Glutamatergic neuron (in vitro differentiated cells): ENCODE measurements around the gene AFF1. TPM values are rescaled to one million over a fixed set of nuclear protein-coding genes. Genes with fewer than 3 reads are reported as not detected.
"Not testable (repeated sequence)": the region's sequence is repeated elsewhere in the genome, so short reads cannot be mapped to it uniquely, and the experiment has no call there.

Experiments
- DNase-seq: peaks from one replicate; pipeline ENCODE4 v3.0.0; 2022
- H3K27ac Mint-ChIP-seq: one replicate; pipeline ENCODE4 v1.8.0; 2020; ENCODE audit warnings: mild to moderate bottlenecking, mixed read lengths, inconsistent platforms; ENCODE audit not compliant: unreplicated experiment
- H3K27me3 Mint-ChIP-seq: one replicate; pipeline ENCODE4 v1.8.0; 2020; ENCODE audit warnings: mild to moderate bottlenecking, moderate library complexity, mixed read lengths, inconsistent platforms; ENCODE audit not compliant: unreplicated experiment
- H3K36me3 Mint-ChIP-seq: one replicate; pipeline ENCODE4 v1.8.0; 2020; ENCODE audit warnings: mild to moderate bottlenecking, mixed read lengths, inconsistent platforms; ENCODE audit not compliant: unreplicated experiment
- H3K4me1 Mint-ChIP-seq: one replicate; pipeline ENCODE4 v1.8.0; 2020; ENCODE audit warnings: mild to moderate bottlenecking, low read depth, mixed read lengths, inconsistent platforms; ENCODE audit not compliant: unreplicated experiment
- H3K4me3 Mint-ChIP-seq: one replicate; pipeline ENCODE4 v1.8.0; 2020; ENCODE audit warnings: mild to moderate bottlenecking, mixed read lengths, inconsistent platforms; ENCODE audit not compliant: unreplicated experiment
- H3K9me3 Mint-ChIP-seq: one replicate; pipeline ENCODE4 v1.8.0; 2020; ENCODE audit warnings: mild to moderate bottlenecking, moderate library complexity, mixed read lengths, inconsistent platforms; ENCODE audit not compliant: unreplicated experiment
- total RNA-seq: library from RNA; stranded (reverse); fragmentation: NEBNext Ultra II Directional; extraction: Animal tissue kit (Norgen Biotek cat#: 25700); gene quantifications from one replicate; pipeline ENCODE4 v1.2.1, GENCODE V29; 2021; ENCODE audit not compliant: unreplicated experiment
- TF ChIP-seq, protein P1 (sequence below): fragments of 200-600 bp; sonication (generic); IDR thresholded peaks from one replicate; pipeline ENCODE4 v1.5.0; 2021; ENCODE audit not compliant: partially characterized antibody, unreplicated experiment

The AFF1 gene
- total RNA-seq, 1 donor from 2014 or later: 42.5 TPM

DNA sequence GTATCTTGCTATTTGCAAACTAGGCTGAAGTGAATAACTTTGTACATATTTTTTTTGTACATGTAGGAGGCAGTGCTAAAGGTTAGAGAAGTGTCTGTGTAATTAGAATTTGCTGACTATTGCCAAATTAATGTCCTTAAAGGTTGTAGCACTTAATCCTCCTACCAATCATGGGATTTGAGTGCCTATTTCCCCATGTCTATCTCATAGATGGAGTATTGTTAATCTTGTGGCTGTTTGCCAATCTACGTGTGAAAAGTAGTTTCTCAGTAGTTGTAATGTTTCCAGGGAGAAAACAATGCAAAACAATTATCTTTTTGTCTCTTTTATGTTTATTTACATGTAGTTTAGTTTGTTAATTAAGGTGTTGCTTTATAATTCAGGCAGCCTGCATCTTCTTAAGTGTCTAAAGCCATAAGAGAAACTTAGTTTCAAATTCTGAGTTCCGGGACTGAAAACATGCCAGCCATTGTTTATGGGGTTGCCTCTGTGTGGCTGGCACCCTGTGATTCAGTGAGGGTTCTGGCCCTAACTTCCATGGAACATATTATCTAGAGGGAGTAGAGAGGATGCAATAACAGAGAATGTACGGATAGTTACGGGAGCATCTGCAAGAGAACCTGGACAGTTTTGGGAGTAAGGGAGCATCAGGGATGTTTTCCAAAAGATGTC, 143.2 kb downstream of the AFF1 start:
- DNase-seq: no peak
- no peak overlapping the region for H3K27ac Mint-ChIP-seq
- peaks cover 22% of the 10 kb centered on the region for H3K4me1 Mint-ChIP-seq
- peaks cover 1% of the 10 kb centered on the region for H3K9me3 Mint-ChIP-seq
- H3K4me3 Mint-ChIP-seq: no peak overlapping the region
- TF ChIP-seq, protein P1, sequence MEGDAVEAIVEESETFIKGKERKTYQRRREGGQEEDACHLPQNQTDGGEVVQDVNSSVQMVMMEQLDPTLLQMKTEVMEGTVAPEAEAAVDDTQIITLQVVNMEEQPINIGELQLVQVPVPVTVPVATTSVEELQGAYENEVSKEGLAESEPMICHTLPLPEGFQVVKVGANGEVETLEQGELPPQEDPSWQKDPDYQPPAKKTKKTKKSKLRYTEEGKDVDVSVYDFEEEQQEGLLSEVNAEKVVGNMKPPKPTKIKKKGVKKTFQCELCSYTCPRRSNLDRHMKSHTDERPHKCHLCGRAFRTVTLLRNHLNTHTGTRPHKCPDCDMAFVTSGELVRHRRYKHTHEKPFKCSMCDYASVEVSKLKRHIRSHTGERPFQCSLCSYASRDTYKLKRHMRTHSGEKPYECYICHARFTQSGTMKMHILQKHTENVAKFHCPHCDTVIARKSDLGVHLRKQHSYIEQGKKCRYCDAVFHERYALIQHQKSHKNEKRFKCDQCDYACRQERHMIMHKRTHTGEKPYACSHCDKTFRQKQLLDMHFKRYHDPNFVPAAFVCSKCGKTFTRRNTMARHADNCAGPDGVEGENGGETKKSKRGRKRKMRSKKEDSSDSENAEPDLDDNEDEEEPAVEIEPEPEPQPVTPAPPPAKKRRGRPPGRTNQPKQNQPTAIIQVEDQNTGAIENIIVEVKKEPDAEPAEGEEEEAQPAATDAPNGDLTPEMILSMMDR: no peak
- H3K27me3 Mint-ChIP-seq: peaks cover 2% of the 10 kb centered on the region
- no peaks in the 10 kb centered on the region for H3K36me3 Mint-ChIP-seq

DNA sequence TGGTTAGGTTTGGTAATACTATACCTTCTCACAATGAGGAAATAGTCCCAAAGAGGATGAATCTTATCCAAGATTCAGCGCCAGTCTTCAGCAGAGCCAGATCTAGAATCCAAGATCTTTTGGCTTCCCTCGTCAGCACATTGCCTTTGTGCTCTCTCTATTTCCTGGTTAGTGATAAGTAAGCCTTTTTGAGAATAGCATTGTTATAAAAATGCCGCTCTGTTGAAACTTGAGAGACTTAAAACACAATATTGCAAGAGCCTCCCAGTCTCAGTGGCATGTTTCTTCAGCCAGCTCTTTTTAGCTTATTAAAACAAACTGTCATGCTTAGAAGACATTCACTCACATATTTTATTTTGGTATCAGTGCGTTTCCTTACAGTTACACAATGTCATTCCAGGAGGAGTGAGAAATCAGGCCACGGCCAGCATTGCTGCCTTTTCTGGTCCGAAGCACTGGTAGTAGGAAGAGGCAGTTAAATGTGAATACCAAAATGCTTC, 144.2 kb downstream of the AFF1 start:
- no peak overlapping the region for H3K4me3 Mint-ChIP-seq
- no peaks in the 10 kb centered on the region for H3K27me3 Mint-ChIP-seq
- TF ChIP-seq, protein P1: no peak
- H3K27ac Mint-ChIP-seq: no peak overlapping the region
- no peaks in the 10 kb centered on the region for H3K36me3 Mint-ChIP-seq
- DNase-seq: no peak
- peaks cover 12% of the 10 kb centered on the region for H3K4me1 Mint-ChIP-seq
- H3K9me3 Mint-ChIP-seq: peaks cover 1% of the 10 kb centered on the region

DNA sequence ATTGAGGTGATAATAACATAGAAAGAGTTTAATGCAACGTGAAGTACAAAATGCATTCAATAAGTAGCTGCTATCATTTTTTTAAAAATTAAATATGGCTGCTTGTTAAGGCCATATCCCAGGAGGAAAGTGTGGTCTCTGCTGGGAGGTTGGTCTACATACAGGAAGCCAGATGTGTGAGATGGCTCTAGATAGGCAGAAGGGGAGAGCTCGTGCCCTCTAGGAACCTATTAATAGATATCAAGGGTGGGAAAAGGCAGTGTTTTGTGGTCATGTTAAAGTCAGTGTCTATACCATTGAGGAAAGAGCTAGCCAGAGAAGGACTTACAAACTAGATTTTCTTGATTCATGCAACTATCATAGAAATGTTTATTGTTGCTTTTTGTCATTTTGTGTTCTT, 145.2 kb downstream of the AFF1 start:
- Mint-ChIP-seq H3K27ac (no peak overlapping the region), H3K9me3 (peaks cover 1% of the 10 kb centered on the region), H3K4me1 (peaks cover 11% of the 10 kb centered on the region), H3K27me3 (no peaks in the 10 kb centered on the region), H3K36me3 (no peaks in the 10 kb centered on the region), H3K4me3 (no peak overlapping the region)
- TF ChIP-seq, protein P1: no peak
- no peak for DNase-seq

DNA sequence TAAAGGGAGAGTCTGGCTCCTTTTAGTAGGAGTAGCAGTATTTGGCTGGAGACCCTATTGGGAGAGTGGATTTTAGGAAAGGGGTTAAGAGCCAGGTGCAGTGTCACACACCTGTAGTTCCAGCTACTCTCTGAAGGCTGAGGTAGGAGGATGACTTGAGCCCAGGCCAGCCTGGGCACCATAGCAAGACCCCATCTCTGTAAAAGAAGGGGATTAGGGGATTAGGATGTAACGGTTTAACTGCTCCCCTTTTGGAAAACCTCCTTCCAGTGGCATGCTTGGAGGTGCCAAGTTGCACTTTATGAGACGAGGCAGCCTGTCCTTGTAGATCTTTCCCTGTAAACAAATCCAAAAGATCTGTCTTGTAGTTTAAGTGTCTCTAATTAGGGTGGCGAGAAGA, 145.7 kb downstream of the AFF1 start:
- Mint-ChIP-seq H3K4me3 (no peak overlapping the region), H3K27me3 (no peaks in the 10 kb centered on the region), H3K36me3 (no peaks in the 10 kb centered on the region), H3K27ac (no peak overlapping the region), H3K4me1 (peaks cover 11% of the 10 kb centered on the region), H3K9me3 (peaks cover 1% of the 10 kb centered on the region)
- TF ChIP-seq, protein P1: no peak
- no peak for DNase-seq

DNA sequence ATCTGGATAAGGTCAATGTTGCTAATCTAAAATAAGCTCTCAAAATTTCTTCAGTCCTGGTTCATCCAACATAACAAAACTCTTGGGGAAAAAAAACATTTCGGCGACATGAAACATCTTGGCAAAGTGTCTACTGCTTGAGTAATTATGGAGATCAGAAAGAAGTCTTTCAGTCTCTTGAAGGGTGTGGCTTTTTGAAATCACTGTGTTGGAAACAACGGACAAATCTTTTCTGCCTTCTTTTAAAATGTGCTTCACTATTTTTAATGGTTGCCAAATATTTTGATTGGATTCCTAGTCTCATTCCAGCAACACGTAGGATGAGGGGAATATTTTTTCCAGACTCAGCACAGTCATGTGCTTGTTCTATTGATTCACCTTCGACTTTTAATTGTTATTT, 147.0 kb downstream of the AFF1 start:
- H3K36me3 Mint-ChIP-seq: no peaks in the 10 kb centered on the region

DNA sequence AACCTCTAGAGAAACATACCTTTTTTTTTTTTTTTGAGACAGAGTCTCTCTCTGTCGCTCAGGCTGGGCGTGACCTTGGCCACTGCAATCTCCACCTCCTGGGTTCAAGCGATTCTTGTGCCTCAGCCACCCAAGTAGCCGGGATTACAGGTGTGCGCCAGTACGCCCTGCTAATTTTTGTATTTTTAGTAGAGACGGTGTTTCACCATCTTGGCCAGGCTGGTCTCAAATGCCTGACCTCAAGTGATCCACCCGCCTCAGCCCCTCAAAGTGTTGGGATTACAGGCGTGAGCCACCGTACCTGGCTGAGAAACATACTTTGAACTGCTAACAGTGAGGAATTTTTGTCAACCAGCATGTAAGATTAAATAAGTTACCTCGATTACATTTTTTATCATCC, 150.9 kb downstream of the AFF1 start:
- not testable (repeated sequence) for H3K4me1 Mint-ChIP-seq

More for the DNA sequence above, 147.0 kb downstream of the AFF1 start:
- DNase-seq: no peak
- H3K4me3 Mint-ChIP-seq: no peak overlapping the region
- H3K4me1 Mint-ChIP-seq: peaks cover 11% of the 10 kb centered on the region
- no peaks in the 10 kb centered on the region for H3K27me3 Mint-ChIP-seq
- H3K27ac Mint-ChIP-seq: no peak overlapping the region
- TF ChIP-seq, protein P1: no peak
- H3K9me3 Mint-ChIP-seq: peaks cover 1% of the 10 kb centered on the region

More for the DNA sequence above, 150.9 kb downstream of the AFF1 start:
- H3K9me3 Mint-ChIP-seq, H3K27me3 Mint-ChIP-seq, H3K27ac Mint-ChIP-seq, H3K4me3 Mint-ChIP-seq, DNase-seq, H3K36me3 Mint-ChIP-seq: not testable (repeated sequence)
